HCT116 (cell line): ENCODE results near the gene COG8.

Experiments used
- EGR1 ChIP-seq: IDR thresholded peaks from 2 replicates; pipeline ENCODE4 v1.6.1; 2012; ENCODE audit warnings: low read depth
- POLR2A ChIP-seq: IDR thresholded peaks from 2 replicates; pipeline ENCODE4 v1.7.0; 2011; ENCODE audit warnings: borderline replicate concordance; ENCODE audit not compliant: insufficient read depth, insufficient read length; ENCODE audit errors: extremely low read depth
- POLR2AphosphoS5 ChIP-seq: IDR thresholded peaks from 2 replicates; pipeline ENCODE4 v1.6.1; 2011; ENCODE audit warnings: mild to moderate bottlenecking, low read depth, low read length, moderate library complexity
- YY1 ChIP-seq: IDR thresholded peaks from 2 replicates; pipeline ENCODE4 v1.6.1; 2011; ENCODE audit warnings: low read length, low read depth, moderate library complexity, mild to moderate bottlenecking; ENCODE audit not compliant: insufficient replicate concordance; ENCODE audit errors: extremely low read depth
- ZFX ChIP-seq: fragments of 450-650 bp; IDR thresholded peaks from 2 replicates; pipeline ENCODE4 v1.6.1; 2017
- TF ChIP-seq, protein P1 (sequence below), 3 experiments: fragments of 200-600 bp in 1 of 3; sonication (generic) in 1 of 3; IDR thresholded peaks in 2 of 3; conservative IDR thresholded peaks in 1 of 3; 2 replicates each; pipeline ENCODE4 v1.5.1; 2012 to 2017; ENCODE audit warnings: low read depth in 2 of 3, low read length in 2 of 3, antibody characterized with exemption in 1 of 3, borderline replicate concordance in 1 of 3, control low read depth in 1 of 3, mild to moderate bottlenecking in 1 of 3, mixed read lengths in 1 of 3, mixed run types in 1 of 3, moderate library complexity in 1 of 3; ENCODE audit not compliant: insufficient read depth in 1 of 3
- TF ChIP-seq, protein P2 (sequence below): IDR thresholded peaks from 2 replicates; pipeline ENCODE4 v1.6.1; 2012
- TF ChIP-seq, protein P3 (sequence below): IDR thresholded peaks from 2 replicates; pipeline ENCODE4 v1.6.1; 2012; ENCODE audit warnings: low read depth

DNA sequence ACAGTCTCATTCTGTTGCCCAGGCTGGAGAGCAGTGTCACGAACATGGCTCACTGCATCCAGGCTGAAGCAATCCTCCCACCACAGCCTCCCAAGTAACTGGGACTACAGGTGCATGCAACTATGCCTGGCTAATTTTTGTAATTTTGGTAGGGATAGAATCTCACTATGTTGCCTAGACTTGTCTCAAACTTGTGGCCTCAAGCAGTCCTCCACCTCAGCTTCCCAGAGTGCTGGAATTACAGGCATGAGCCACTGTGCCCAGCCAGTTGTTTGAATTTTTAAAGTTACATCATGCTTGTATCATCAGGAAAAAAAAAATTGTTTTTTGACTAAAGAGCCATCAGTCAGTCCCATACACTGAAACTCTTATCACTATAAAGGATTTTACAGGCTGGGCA, 45.3 kb downstream of the COG8 start:
- TF ChIP-seq, protein P1, sequence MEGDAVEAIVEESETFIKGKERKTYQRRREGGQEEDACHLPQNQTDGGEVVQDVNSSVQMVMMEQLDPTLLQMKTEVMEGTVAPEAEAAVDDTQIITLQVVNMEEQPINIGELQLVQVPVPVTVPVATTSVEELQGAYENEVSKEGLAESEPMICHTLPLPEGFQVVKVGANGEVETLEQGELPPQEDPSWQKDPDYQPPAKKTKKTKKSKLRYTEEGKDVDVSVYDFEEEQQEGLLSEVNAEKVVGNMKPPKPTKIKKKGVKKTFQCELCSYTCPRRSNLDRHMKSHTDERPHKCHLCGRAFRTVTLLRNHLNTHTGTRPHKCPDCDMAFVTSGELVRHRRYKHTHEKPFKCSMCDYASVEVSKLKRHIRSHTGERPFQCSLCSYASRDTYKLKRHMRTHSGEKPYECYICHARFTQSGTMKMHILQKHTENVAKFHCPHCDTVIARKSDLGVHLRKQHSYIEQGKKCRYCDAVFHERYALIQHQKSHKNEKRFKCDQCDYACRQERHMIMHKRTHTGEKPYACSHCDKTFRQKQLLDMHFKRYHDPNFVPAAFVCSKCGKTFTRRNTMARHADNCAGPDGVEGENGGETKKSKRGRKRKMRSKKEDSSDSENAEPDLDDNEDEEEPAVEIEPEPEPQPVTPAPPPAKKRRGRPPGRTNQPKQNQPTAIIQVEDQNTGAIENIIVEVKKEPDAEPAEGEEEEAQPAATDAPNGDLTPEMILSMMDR (IDR thresholded peaks at IDR 0.05 in 2 of 3, conservative IDR thresholded peaks at IDR 0.05 in 1 of 3; ENCODE audit: borderline replicate concordance in 1 of 3, insufficient read depth in 1 of 3, low read depth in 2 of 3, low read length in 2 of 3) = no peak
- TF ChIP-seq POLR2A (no peak), EGR1 (no peak), POLR2AphosphoS5 (no peak), ZFX (no peak), YY1 (no peak)
- TF ChIP-seq, protein P2, sequence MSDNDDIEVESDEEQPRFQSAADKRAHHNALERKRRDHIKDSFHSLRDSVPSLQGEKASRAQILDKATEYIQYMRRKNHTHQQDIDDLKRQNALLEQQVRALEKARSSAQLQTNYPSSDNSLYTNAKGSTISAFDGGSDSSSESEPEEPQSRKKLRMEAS = no peak
- TF ChIP-seq, protein P3, sequence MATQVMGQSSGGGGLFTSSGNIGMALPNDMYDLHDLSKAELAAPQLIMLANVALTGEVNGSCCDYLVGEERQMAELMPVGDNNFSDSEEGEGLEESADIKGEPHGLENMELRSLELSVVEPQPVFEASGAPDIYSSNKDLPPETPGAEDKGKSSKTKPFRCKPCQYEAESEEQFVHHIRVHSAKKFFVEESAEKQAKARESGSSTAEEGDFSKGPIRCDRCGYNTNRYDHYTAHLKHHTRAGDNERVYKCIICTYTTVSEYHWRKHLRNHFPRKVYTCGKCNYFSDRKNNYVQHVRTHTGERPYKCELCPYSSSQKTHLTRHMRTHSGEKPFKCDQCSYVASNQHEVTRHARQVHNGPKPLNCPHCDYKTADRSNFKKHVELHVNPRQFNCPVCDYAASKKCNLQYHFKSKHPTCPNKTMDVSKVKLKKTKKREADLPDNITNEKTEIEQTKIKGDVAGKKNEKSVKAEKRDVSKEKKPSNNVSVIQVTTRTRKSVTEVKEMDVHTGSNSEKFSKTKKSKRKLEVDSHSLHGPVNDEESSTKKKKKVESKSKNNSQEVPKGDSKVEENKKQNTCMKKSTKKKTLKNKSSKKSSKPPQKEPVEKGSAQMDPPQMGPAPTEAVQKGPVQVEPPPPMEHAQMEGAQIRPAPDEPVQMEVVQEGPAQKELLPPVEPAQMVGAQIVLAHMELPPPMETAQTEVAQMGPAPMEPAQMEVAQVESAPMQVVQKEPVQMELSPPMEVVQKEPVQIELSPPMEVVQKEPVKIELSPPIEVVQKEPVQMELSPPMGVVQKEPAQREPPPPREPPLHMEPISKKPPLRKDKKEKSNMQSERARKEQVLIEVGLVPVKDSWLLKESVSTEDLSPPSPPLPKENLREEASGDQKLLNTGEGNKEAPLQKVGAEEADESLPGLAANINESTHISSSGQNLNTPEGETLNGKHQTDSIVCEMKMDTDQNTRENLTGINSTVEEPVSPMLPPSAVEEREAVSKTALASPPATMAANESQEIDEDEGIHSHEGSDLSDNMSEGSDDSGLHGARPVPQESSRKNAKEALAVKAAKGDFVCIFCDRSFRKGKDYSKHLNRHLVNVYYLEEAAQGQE = no peak
